ENCODE results near the gene NXPH1. TPM values are rescaled to one million over a fixed set of nuclear protein-coding genes. Genes with fewer than 3 reads are reported as not detected.
A peak's percentile ranks its signal among the peaks of the same experiment; 100 is the strongest.

Gene NXPH1
- total and polyA plus RNA-seq, 2 experiments from 2014 or later: 0.45 to 3.0 TPM

DNA sequence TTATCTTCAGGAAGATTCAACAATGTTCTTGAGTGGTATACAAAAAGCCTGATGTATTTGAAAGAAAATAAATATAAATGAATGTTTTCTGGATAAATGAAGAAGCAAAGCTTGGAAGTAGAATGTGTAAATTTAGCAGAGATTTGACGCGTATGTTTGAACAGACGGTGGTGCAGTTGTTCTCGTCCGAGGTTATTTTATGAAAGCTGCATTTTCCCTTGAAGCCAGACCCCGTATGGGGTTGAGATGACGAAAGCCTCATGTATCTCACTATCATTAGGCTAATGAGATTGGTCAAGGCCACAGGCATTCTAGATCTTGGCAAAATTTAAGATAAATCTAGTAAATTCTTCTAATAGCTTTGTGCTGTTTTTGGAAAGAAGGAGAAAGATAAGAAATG is 195.2 kb downstream of the NXPH1 start (continued):
- TF ChIP-seq CTCF (conservative IDR thresholded peaks at IDR 0.05; ENCODE audit: low read depth in 2 of 2) (no peak), STAT1 (IDR thresholded peaks at IDR 0.05; ENCODE audit: unreplicated experiment) (no peak), ZNF114 (CRISPR knock-in tag; IDR thresholded peaks at IDR 0.05) (no peak)

- no peak for TF ChIP-seq ZNF114 (CRISPR knock-in tag; IDR thresholded peaks at IDR 0.05)
- TF ChIP-seq CTCF (conservative IDR thresholded peaks at IDR 0.05; ENCODE audit: low read depth in 2 of 2): no peak
- TF ChIP-seq REST (IDR thresholded peaks at IDR 0.05; ENCODE audit: unreplicated experiment): peak; percentile 43
- no peak for TF ChIP-seq EZH2phosphoT487 (IDR thresholded peaks at IDR 0.05; ENCODE audit: unreplicated experiment)
- TF ChIP-seq STAT1 (IDR thresholded peaks at IDR 0.05; ENCODE audit: unreplicated experiment): no peak
- TF ChIP-seq, protein P1, sequence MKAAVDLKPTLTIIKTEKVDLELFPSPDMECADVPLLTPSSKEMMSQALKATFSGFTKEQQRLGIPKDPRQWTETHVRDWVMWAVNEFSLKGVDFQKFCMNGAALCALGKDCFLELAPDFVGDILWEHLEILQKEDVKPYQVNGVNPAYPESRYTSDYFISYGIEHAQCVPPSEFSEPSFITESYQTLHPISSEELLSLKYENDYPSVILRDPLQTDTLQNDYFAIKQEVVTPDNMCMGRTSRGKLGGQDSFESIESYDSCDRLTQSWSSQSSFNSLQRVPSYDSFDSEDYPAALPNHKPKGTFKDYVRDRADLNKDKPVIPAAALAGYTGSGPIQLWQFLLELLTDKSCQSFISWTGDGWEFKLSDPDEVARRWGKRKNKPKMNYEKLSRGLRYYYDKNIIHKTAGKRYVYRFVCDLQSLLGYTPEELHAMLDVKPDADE (IDR thresholded peaks at IDR 0.05): no peak
- DNase-seq (ENCODE audit: low spot score): no peak
- peaks cover 4% of the 10 kb centered on the region; the same call in 2 of the 3 replicates for H3K36me3 Mint-ChIP-seq (ENCODE audit: low read depth)
- no peak for ATAC-seq
- Histone ChIP-seq H3K27me3 (ENCODE audit: insufficient read depth) (no peaks in the 10 kb centered on the region), H3K4me2 (no peak overlapping the region), H3K27ac (ENCODE audit: low read depth) (no peak overlapping the region), H3K4me3 (no peak overlapping the region), H3K79me2 (replicated peaks; ENCODE audit: insufficient read depth) (no peaks in the 10 kb centered on the region), H3K36me3 (ENCODE audit: insufficient read depth) (no peaks in the 10 kb centered on the region; the same call in 1 of the 2 replicates), H4K20me1 (replicated peaks; ENCODE audit: insufficient read depth) (no peaks in the 10 kb centered on the region), H3K4me1 (ENCODE audit: insufficient read depth) (peaks cover 17% of the 10 kb centered on the region), H2AFZ (no peak overlapping the region), H3K9me2 (ENCODE audit: insufficient read depth) (no peaks in the 10 kb centered on the region; the same call in 1 of the 2 replicates), H3F3A (replicated peaks; ENCODE audit: low read depth) (no peaks in the 10 kb centered on the region)
- peaks cover 9% of the 10 kb centered on the region; the same call in 2 of the 3 replicates for H3K4me1 Mint-ChIP-seq
- H3K27ac Mint-ChIP-seq: no peak overlapping the region
- H3K4me3 Mint-ChIP-seq: no peak overlapping the region
- H3K27me3 Mint-ChIP-seq (ENCODE audit: insufficient read depth, low read depth, poor library complexity): no peaks in the 10 kb centered on the region
- 0 out of 3 replicates have a peak, but pooled peaks cover 3% of the 10 kb centered on the region for H3K9me3 Mint-ChIP-seq
Observed at GRCh38 chr7:8629504-8629903, 196.1 kb downstream of the NXPH1 start.
